HFF-Myc (cell line): Measurements from ENCODE around the gene BACH2.

Experiments
- DNase-seq: peaks from one replicate; pipeline ENCODE4 v3.0.0-alpha.2; 2011; ENCODE audit warnings: low read depth; ENCODE audit errors: extremely low read depth
- H3K4me3 ChIP-seq: replicated peaks from 2 replicates; pipeline ENCODE4 v1.5.1; 2011; ENCODE audit warnings: low read depth, mild to moderate bottlenecking, control low read depth, low read length
- TF ChIP-seq, protein P1 (sequence below): IDR thresholded peaks from 2 replicates; pipeline ENCODE4 v1.5.1; 2012; ENCODE audit warnings: mild to moderate bottlenecking, low read depth, low read length, control low read depth; ENCODE audit errors: missing control alignments

The BACH2 gene

DNA sequence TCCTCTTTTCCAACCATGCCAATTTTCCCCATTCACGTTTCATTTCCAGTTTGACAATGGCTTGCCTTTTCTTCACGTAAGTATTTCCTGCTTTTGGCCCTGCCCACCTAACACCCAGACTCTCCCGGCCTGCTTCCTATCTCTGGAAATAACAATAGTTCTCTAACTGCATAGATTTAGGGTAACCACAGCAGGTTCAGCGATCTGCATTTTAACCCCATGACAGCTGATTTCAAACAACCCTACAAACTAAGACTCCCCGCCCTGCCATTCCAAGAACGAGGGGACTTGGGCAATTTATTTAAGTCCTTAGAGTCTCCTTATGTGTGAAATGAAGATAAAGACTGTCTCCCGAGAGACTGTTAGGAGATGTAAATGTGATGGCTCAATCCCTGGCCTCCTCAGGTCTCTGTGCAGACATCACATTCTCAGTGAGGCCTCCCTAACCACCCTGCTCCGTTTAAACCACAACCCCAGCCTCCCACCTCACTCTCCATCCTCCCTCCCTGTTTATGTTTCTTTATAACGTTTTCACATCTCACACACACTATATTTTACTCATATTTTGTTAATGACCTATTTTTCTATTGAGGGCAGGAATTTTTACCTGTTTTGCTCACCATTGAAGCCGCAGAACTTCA is 267.5 kb downstream of the BACH2 start:
- H3K4me3 ChIP-seq = no peak overlapping the region
- TF ChIP-seq, protein P1, sequence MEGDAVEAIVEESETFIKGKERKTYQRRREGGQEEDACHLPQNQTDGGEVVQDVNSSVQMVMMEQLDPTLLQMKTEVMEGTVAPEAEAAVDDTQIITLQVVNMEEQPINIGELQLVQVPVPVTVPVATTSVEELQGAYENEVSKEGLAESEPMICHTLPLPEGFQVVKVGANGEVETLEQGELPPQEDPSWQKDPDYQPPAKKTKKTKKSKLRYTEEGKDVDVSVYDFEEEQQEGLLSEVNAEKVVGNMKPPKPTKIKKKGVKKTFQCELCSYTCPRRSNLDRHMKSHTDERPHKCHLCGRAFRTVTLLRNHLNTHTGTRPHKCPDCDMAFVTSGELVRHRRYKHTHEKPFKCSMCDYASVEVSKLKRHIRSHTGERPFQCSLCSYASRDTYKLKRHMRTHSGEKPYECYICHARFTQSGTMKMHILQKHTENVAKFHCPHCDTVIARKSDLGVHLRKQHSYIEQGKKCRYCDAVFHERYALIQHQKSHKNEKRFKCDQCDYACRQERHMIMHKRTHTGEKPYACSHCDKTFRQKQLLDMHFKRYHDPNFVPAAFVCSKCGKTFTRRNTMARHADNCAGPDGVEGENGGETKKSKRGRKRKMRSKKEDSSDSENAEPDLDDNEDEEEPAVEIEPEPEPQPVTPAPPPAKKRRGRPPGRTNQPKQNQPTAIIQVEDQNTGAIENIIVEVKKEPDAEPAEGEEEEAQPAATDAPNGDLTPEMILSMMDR = no peak
- DNase-seq = no peak

DNA sequence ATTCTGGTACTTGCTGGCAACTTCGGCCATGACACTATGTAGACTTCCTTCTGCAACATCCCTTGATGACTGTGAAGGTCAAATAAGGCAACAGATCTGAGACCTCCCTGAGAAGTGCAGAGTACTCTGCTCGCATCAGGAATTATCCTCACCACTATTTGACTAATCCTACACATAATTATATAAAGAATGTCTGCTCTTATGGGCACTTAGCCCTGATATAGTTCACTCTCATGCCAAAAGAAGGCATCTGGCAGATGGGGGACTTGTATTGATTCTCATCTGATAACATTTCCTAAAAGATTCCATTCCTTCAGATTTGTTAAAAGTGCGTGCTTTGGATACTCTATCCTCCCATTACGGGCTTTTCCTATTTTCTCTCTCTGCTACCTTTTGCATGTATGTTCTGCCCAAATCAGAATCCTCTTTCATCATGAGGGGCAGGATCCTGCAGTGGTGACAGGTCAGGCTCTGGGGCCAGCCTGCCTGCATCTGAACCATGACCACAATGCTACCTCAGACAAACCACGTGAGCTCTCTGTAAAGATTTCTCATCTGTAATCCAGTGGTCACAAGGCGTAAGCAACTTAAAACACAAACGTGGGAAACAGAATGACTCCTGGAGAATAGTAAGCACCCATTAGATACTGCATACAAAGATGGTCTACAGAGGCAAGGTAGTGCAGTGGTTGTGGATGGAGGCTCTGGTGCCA is 268.4 kb downstream of the BACH2 start:
- no peak for DNase-seq
- TF ChIP-seq, protein P1 = no peak
- no peak overlapping the region for H3K4me3 ChIP-seq

DNA sequence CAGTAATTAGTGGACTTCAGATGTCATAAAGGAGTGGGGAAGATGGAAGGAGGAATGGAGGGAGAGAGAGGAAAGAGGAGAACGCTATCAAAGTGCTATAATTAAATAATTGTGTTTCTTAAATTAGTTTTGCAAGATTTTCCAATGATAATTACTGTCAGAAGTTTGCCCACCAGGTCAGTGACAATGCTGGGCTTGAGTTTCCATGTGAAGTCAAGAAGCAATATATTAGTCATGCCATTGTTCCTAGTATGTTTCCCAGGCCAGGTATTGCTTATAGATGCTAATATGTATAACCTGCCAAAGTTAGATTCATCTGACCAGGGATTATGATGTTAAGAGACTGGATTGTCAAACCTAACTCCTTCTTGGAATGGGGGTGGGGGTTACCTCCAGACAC is 270.4 kb downstream of the BACH2 start:
- TF ChIP-seq, protein P1 = no peak
- no peak for DNase-seq
- H3K4me3 ChIP-seq = no peak overlapping the region

DNA sequence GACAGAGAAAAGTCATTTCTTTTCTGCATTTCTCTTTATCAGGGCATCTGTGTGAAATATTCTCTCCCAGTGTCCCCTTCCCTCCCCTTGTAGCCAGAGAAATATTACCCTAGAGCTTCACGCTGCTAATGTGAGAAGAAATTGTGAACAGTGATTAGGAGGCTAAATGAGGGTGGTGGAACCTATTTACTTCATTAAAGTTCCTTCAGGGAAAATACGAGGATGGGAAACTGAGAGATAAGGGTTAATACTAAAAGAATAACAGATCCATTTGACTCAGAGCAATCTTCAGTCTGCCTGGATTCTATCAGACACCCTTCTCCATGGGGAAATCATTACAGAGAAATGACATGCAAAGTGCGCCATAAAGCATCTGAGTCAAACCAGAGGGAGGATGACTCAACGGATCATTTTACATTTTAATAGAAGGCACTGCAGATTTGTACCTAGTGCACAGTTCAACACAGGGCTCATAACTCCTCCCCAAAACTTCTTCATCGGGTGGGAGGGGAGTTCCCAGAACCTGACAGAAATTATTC is 271.1 kb downstream of the BACH2 start:
- peak; percentile 90 for DNase-seq
- TF ChIP-seq, protein P1 = no peak
- H3K4me3 ChIP-seq = no peak overlapping the region

DNA sequence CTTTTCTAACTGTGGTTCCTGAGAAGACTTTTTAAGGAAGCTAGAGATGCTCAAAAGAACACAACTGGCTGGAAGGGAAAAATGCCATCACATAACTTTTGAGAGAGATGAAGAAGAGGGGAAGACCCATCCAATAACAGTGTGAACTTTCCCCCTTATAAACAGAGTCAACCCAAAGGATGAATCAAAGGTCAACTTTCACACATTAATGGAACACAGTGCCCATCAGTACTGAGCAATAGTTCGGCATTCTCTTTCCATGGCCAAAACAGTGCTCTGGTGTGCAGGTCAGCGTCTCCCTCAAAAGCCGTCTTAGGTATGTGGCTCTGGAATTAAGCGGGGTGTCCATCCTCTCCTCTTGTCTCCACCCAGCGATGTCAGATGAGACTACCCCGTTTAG is 272.0 kb downstream of the BACH2 start:
- no peak overlapping the region for H3K4me3 ChIP-seq
- no peak for DNase-seq
- TF ChIP-seq, protein P1 = no peak

DNA sequence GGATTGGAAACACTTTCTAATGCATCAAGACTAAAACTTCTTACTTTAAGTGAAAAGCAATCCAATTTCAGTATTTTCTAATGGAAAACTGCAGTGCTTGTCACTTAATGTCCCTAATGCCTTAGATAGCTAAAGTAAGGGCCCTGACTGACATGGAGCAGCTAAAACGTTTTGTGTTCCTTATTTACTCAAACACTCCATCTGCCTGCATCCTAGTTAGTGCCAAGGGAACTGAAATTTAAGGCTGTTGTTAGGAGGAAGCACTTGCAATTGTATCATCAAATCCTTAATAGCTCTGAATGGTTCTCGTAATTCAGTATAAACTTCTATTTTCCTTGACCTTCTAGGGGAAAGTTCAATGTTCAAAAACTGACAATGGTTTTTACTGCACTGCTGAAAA is 274.9 kb downstream of the BACH2 start:
- TF ChIP-seq, protein P1 = no peak
- H3K4me3 ChIP-seq = no peak overlapping the region
- DNase-seq = no peak
